ENCODE results near the gene CASP2. TPM values are rescaled to one million over a fixed set of nuclear protein-coding genes. Genes with fewer than 3 reads are reported as not detected.
"Not testable (repeated sequence)": the region's sequence is repeated elsewhere in the genome, so short reads cannot be mapped to it uniquely, and the experiment has no call there.

Gene CASP2
- total RNA-seq, 3 donors from 2014 or later, result 11.7 to 24.9 (median 22.8) TPM

- peak overlapping the region in 1 of 3 donors; percentile 52 for H3K4me3 ChIP-seq
- DNase-seq (ENCODE audit: low spot score in 2 of 2), result no peak
- H3K4me1 ChIP-seq, result peaks cover 0 to 21% of the 10 kb centered on the region in 2 donors
- no peak for TF ChIP-seq POLR2A (IDR thresholded peaks at IDR 0.05)
- TF ChIP-seq CTCF (IDR thresholded peaks at IDR 0.05), result no peak
- TF ChIP-seq POLR2AphosphoS5 (IDR thresholded peaks at IDR 0.05), result no peak
- peak overlapping the region; percentile 92 to 97 for H3K27ac ChIP-seq
- intact Hi-C loops (cut with DNase I; ENCODE audit: low total_unique reads), result no loop called here
- no peaks in the 10 kb centered on the region for H3K36me3 ChIP-seq
- no peaks in the 10 kb centered on the region for H3K27me3 ChIP-seq
- H3K9me3 ChIP-seq, result no peaks in the 10 kb centered on the region
Observed at GRCh38 chr7:143286522-143286890, 1.6 kb upstream of the CASP2 start.

GRCh38 chr7:143287339-143287934 lies 714 bp upstream of the CASP2 start:
- H3K4me1 ChIP-seq, result peaks cover 0 to 21% of the 10 kb centered on the region in 2 donors
- peak overlapping the region; percentile 88 to 96 (median 92) for H3K4me3 ChIP-seq
- no peaks in the 10 kb centered on the region for H3K27me3 ChIP-seq
- H3K27ac ChIP-seq, result peak overlapping the region; percentile 92 to 97
- no peaks in the 10 kb centered on the region for H3K36me3 ChIP-seq
- no peak for DNase-seq (ENCODE audit: low spot score in 2 of 2)
- TF ChIP-seq POLR2AphosphoS5 (IDR thresholded peaks at IDR 0.05) (no peak), POLR2A (IDR thresholded peaks at IDR 0.05) (no peak), CTCF (IDR thresholded peaks at IDR 0.05) (no peak)
- H3K9me3 ChIP-seq, result no peaks in the 10 kb centered on the region
- intact Hi-C loops (cut with DNase I; ENCODE audit: low total_unique reads), result no loop called here

- no peaks in the 10 kb centered on the region for H3K9me3 ChIP-seq
- peak overlapping the region; percentile 92 to 97 for H3K27ac ChIP-seq
- DNase-seq (ENCODE audit: low spot score in 2 of 2), result no peak
- peaks cover 0 to 16% of the 10 kb centered on the region in 2 donors for H3K4me1 ChIP-seq
- no peaks in the 10 kb centered on the region for H3K36me3 ChIP-seq
- intact Hi-C loops (cut with DNase I; ENCODE audit: low total_unique reads), result no loop called here
- H3K4me3 ChIP-seq, result peak overlapping the region; percentile 88 to 96 (median 92)
- TF ChIP-seq CTCF (IDR thresholded peaks at IDR 0.05) (no peak), POLR2A (IDR thresholded peaks at IDR 0.05) (no peak), POLR2AphosphoS5 (IDR thresholded peaks at IDR 0.05) (no peak)
- H3K27me3 ChIP-seq, result no peaks in the 10 kb centered on the region
Observed at GRCh38 chr7:143288836-143289235, 685 bp downstream of the CASP2 start.

- intact Hi-C loops (cut with DNase I; ENCODE audit: low total_unique reads), result no loop called here
- Histone ChIP-seq H3K27me3 (no peaks in the 10 kb centered on the region), H3K9me3 (no peaks in the 10 kb centered on the region), H3K27ac (peak overlapping the region in 1 of 2 donors; percentile 97), H3K4me1 (peaks cover 0 to 12% of the 10 kb centered on the region in 2 donors), H3K4me3 (peak overlapping the region; percentile 88 to 96 (median 92)), H3K36me3 (no peaks in the 10 kb centered on the region)
- no peak for DNase-seq (ENCODE audit: low spot score in 2 of 2)
- TF ChIP-seq CTCF (IDR thresholded peaks at IDR 0.05) (no peak), POLR2AphosphoS5 (IDR thresholded peaks at IDR 0.05) (no peak), POLR2A (IDR thresholded peaks at IDR 0.05) (no peak)
Observed at GRCh38 chr7:143289421-143289820, 1.3 kb downstream of the CASP2 start.

GRCh38 chr7:143289888-143290287 lies 1.7 kb downstream of the CASP2 start:
- DNase-seq (ENCODE audit: low spot score in 2 of 2); H3K9me3 ChIP-seq; intact Hi-C loops (cut with DNase I; ENCODE audit: low total_unique reads); H3K36me3 ChIP-seq; H3K27me3 ChIP-seq: not testable (repeated sequence)
- Histone ChIP-seq H3K27ac (peak overlapping the region in 1 of 2 donors; percentile 12), H3K4me3 (peak overlapping the region in 2 of 3 donors; percentile 92 to 96), H3K4me1 (peaks cover 0 to 12% of the 10 kb centered on the region in 2 donors)

Measured in breast epithelium (tissue), 4 donors.